Fibroblast of peridontal ligament (primary cell): ENCODE measurements around the gene RBPJ.
"Not testable (repeated sequence)": the region's sequence is repeated elsewhere in the genome, so short reads cannot be mapped to it uniquely, and the experiment has no call there.

Source experiments
- DNase-seq: peaks from one replicate; pipeline ENCODE4 v3.0.0-alpha.2; 2010; ENCODE audit errors: extremely low read depth

Gene RBPJ

GRCh38 chr4:26372525-26373172 is 51.8 kb downstream of the RBPJ start:
- DNase-seq, result peak; percentile 80

DNA sequence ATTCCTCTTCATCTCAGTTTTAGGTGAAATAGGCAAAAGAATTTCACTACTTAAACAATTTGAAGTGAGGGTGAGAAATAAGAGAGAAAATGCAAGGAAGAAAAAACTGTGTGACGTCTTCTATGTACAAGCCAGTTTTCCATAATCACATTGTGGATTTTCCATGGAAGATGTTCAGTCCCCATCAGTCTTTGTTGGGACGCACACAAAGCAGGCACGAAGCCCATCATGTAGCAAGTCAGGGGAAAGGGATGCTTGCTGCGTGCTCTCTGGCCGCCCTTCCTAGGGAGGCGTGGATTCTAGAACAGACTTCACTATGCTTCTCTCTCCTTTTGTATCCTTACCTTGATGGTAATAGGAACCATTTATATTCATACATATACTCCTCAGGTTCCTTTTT is 54.7 kb downstream of the RBPJ start:
- DNase-seq, result no peak

GRCh38 chr4:26377328-26378311 is 56.8 kb downstream of the RBPJ start:
- no peak for DNase-seq

DNA sequence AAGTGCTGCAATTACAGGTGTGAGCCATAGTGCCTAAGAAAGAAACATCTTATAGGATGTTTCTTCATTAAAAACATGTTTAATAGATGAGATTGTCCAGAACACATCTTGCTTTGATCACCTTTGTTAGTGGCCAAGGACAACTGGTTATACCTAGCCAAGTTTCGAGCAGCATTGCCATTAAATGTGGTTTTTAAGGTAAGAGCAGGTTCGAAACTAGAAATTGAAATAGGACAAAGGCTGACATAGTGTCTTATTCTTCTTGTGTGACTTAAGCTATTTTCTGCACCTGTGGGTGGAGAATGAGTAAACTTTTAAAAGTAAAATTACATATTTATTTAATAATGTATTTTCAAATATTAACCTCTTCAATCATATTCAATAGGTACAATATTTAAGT is 59.0 kb downstream of the RBPJ start:
- DNase-seq, result no peak

GRCh38 chr4:26380740-26381139 is 59.9 kb downstream of the RBPJ start:
- no peak for DNase-seq

GRCh38 chr4:26384380-26385057 is 63.7 kb downstream of the RBPJ start:
- no peak for DNase-seq

DNA sequence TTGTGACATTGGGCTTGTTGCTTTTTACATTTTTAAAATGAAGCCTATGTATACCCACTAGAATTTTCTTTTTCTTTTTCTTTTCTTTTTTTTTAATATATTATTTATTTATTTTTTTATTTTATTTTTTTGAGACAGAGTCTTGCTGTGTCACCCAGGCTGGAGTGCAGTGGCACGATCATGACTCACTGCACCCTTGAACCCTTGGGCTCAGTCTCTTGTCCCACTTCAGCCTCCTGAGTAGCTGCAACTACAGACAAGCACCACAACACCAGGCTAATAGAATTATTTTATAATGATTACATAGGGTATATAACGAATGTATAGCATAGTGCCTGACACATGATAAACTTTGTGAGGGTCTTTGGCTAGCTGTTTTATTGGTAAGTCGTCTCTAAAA is 64.9 kb downstream of the RBPJ start:
- no peak for DNase-seq

DNA sequence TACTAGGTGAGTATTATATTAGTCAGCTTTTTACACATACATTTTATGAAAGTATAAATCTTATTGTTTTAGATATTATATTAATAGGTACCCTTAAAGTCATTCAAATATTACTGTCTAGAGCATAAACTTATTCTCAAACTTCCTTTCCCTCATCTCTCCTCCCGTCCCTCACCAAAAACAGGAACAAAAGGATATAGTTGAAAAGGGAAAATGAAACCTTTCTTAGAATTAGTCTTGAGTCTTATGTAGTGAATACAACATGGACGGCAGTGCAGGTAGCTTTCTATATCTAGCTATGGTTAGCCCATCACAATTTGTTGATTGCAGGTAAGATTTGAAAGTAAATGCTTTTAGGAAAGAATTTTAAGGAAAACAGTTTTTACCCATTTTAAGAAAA is 65.6 kb downstream of the RBPJ start:
- DNase-seq, result no peak

- DNase-seq, result no peak
These were observed 67.9 kb downstream of the RBPJ start for GRCh38 chr4:26388671-26389070.

DNA sequence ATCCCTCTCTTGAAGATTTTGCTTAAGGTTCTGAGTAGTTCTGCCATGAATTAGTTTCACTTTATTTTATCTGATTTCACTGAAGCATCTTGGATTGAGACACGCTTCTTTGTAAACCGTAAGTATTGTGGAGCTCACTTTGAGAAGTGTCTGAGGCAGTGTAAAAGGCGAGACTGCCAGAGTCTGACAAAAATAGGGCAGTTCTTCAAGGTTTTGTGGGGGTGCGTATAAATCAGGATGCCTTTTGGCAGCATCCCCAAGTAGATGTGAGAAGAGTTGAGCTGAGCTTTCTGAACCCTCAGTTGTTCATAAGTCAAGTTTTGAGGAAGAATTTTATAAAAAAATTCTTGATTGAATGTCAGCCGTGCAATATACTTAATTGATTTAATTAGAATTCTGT is 76.3 kb downstream of the RBPJ start:
- DNase-seq, result no peak

GRCh38 chr4:26400132-26400531 is 79.3 kb downstream of the RBPJ start:
- no peak for DNase-seq

DNA sequence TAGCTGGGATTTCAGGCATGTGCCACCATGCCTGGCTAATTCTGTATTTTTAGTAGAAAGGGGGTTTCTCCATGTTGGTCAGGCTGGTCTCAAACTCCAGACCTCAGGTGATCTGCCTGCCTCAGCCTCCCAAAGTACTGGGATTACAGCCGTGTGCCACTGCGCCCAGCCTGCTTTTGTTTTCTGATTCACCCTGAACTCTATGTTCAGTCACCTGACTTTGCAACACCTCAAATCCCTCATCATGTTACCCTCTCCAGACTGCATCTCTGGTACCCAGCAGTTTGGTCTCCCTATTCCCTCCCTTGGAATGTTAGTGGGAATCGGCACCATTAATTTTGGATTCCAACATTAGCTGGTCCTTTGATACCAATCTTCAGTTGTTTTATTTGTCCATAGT is 81.2 kb downstream of the RBPJ start:
- not testable (repeated sequence) for DNase-seq

- no peak for DNase-seq
These were observed 81.6 kb downstream of the RBPJ start for GRCh38 chr4:26402458-26402857.

DNA sequence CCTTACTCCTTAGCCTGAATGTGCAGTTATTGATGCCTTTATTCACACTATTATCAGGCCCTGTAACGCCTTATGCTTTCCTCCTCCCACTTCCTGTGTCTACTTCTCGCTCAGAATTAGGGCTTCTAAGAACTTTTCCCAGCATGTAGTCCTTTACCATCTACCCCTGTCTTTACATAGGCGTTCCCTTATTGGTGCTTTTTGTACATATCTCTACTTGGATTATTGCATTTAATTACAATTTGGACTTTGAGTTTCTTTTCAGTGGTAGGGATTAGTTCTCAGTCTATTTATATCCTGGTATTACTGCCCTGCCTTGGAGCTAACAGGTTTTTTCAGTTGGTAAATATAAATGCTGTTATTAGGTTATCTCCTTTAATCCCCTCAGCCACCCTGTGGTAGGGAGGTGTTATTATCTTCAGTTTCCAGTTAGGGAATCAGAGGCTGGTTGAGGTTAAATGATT is 84.0 kb downstream of the RBPJ start:
- no peak for DNase-seq

- no peak for DNase-seq
These were observed 85.6 kb downstream of the RBPJ start for GRCh38 chr4:26406346-26406975.

DNA sequence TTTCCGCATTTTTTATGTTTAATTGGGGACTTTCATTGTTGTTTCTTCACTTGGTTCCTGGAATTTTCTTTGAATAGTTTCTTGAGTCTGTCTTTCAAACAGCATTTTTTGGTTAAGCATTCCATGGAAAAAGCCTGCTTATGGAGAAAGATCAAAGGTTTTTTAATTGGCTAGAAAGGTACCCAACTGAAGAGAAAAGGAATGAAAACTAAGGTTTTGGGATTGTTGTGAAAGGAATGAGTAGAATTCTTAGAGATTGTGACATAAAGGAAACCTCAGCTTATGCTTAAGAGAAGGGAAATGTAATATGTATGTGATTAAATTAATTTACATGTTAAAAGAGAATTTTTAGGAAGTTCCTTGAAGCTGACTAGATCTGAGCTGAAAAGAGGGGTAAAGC is 86.7 kb downstream of the RBPJ start:
- DNase-seq, result peak; percentile 53

DNA sequence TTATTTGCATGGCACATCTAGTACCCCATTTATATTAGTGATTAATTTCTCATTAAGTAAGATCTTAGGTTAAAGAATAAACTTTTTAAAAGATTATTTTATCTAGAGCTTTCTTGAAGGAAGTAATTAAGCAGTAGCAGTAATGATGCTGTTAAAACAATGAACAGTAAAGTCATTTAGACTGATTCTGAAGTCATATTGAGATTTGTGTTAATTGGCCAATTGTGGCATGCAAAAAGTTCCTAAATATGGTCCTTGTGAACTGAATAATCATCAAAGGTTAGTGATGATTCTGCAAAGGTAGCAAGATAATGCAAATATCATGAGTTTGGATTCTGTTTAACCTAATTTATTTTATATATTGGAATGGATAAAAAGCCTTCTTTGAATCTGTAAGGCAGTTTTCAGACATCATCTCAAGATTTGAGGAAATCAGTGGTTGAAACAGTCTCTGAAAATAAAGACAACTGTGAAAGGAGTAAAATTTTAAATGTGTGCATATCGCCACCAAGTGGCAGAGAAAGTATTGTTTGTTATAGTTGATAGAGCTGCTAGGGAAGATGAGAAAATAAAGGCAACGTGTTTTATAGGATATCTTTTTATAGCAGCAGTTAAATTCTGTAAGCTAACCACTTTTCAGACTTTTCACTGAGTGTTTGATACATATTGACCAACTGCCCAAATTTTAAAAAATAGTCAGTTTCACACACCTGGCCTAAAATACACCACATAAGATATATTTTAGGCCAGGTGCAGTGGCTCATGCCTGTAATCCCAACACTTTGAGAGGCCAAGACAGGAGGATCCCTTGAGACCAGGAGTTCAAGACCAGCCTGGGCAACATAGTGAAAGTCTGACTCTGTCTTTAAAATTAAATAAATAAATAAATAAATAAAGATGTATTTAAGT is 89.8 kb downstream of the RBPJ start:
- DNase-seq, result peak; percentile 87

DNA sequence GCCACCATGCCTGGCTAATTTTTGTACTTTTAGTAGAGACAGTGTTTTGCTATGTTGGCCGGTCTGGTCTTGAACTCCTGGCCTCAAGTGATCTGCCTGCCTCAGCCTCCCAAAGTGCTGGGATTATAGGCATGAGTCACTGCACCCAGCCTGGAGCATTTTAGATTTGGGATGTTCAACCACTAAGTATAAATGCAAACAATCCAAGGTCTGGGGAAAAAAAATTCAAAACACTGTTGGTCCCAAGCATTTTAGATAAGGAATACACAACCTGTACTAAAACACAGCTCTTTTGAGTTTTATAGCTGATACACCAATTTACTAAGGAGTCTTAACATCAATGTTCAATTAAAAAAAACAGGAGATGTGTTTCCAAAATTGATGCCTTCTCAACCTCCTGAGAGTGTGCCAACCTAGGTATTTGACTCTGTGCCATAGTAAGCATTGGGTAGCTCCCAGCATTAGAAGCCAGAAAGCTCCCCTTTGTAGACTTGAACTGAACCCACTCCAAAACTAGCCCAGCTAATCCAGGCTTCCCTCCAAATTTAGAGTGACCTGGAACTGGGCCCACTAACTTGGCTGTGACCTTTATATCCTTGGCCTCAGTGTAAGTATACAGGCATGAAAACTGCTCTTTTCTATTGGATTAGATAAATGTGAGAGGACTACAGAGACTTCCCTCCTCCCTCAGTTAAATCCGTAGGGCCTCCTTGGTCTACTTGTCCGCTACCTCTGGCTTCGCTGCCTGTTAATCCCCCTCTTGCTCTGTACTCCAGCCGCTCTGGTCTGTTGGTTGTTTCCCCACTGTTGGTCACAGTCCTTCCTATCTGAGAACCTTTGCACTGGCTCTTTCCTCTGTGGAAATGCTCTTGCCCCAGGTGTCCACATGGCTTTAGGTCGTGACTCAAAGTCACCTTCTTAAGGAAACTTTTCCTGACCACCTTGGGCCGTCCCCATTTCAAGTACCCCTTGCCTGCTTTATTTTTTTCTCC is 91.9 kb downstream of the RBPJ start:
- peak; percentile 66 for DNase-seq

DNA sequence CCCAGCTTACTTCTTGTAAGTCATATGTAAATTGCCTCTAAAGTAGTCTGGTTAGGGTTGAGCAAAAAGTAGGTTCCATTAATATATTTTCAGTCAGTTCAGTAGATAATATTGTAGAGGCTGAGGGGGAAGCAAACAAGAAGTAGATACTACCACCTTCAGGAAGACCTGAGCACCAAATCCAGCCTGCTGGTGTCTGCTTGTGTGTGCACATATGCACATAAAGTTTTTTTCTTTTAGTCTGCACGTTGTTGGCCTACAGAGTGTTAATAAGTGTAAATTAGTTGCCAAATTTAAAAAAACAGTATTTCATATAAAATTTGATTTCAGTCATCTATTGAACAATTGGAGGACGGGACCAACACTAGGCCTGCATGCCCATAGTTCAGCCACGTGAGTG is 92.8 kb downstream of the RBPJ start:
- DNase-seq, result no peak

GRCh38 chr4:26418107-26418506 is 97.3 kb downstream of the RBPJ start:
- peak; percentile 71 for DNase-seq
